Lower lobe of right lung (tissue), 2 donors: Measurements from ENCODE around the gene HDHD3. TPM values are rescaled to one million over a fixed set of nuclear protein-coding genes. Genes with fewer than 3 reads are reported as not detected.

ENCODE experiments used
- ATAC-seq, 2 donors: fragments of 200-7000 bp; cut with Tn5 transposase; one replicate each; pipeline ENCODE4 v1.9.1; 2020 to 2022; ENCODE audit warnings: mild to moderate bottlenecking in 2 of 2, moderate library complexity in 2 of 2
- DNase-seq: peaks from one replicate; pipeline ENCODE4 v3.0.0-alpha.2; 2020
- H3K27ac ChIP-seq: fragments of 200-600 bp; one replicate; pipeline ENCODE4 v1.8.0; 2022
- H3K27me3 ChIP-seq: fragments of 200-600 bp; one replicate; pipeline ENCODE4 v1.8.0; 2022; ENCODE audit warnings: low read depth
- H3K36me3 ChIP-seq: fragments of 200-600 bp; one replicate; pipeline ENCODE4 v1.8.0; 2022; ENCODE audit warnings: mild to moderate bottlenecking
- H3K4me1 ChIP-seq: fragments of 200-600 bp; one replicate; pipeline ENCODE4 v1.8.0; 2022
- H3K4me3 ChIP-seq: fragments of 200-600 bp; one replicate; pipeline ENCODE4 v1.8.0; 2022; ENCODE audit warnings: mild to moderate bottlenecking
- H3K9me3 ChIP-seq: fragments of 200-600 bp; one replicate; pipeline ENCODE4 v1.8.0; 2022
- intact Hi-C: fragments of 100-400 bp; cut with DNase I; formaldehyde crosslinking; loops from one replicate; pipeline ENCODE4 v1.11.0; 2022
- total RNA-seq: library from RNA; stranded (reverse); fragmentation: NEBNext Ultra II Directional; extraction: Animal tissue kit (Norgen Biotek cat#: 25700); gene quantifications from one replicate; pipeline ENCODE4 v1.2.1, GENCODE V29; 2021
- TF ChIP-seq, protein P1 (sequence below): fragments of 200-600 bp; IDR thresholded peaks from one replicate; pipeline ENCODE4 v1.8.0; 2022; ENCODE audit warnings: antibody characterized with exemption, mild to moderate bottlenecking
- donor health status: DM: no; HTN: yes; CAD: no; lungs with severe emphysema.

Gene HDHD3
- total RNA-seq, 1 donor from 2014 or later = 9.3 TPM

DNA sequence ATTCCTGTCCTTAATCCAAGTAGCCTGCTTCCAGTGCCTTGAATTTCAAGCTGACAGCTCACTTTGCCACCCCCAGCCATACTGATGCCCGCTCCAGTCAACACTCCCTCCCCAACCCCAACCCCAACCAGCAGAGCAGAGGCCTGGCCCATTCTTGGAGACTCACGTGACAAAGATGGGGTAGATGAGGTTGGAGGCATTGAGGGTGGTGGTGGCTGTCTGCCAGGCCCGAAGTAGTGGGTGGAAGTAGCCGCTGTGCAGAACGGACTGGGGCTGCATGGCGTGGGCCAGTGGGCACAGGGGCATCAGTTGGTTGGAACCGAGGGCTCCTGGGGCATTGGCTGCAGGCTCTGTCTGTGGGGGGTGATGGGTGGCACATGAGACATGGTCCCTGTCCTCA, 16.5 kb upstream of the HDHD3 start:
- H3K27me3 ChIP-seq = no peaks in the 10 kb centered on the region
- peaks cover 62% of the 10 kb centered on the region for H3K36me3 ChIP-seq
- TF ChIP-seq, protein P1, sequence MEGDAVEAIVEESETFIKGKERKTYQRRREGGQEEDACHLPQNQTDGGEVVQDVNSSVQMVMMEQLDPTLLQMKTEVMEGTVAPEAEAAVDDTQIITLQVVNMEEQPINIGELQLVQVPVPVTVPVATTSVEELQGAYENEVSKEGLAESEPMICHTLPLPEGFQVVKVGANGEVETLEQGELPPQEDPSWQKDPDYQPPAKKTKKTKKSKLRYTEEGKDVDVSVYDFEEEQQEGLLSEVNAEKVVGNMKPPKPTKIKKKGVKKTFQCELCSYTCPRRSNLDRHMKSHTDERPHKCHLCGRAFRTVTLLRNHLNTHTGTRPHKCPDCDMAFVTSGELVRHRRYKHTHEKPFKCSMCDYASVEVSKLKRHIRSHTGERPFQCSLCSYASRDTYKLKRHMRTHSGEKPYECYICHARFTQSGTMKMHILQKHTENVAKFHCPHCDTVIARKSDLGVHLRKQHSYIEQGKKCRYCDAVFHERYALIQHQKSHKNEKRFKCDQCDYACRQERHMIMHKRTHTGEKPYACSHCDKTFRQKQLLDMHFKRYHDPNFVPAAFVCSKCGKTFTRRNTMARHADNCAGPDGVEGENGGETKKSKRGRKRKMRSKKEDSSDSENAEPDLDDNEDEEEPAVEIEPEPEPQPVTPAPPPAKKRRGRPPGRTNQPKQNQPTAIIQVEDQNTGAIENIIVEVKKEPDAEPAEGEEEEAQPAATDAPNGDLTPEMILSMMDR = no peak
- H3K4me1 ChIP-seq = peaks cover 3% of the 10 kb centered on the region
- no peak for DNase-seq
- H3K4me3 ChIP-seq = no peak overlapping the region
- ATAC-seq = no peak
- no peak overlapping the region for H3K27ac ChIP-seq
- H3K9me3 ChIP-seq = no peaks in the 10 kb centered on the region
- intact Hi-C loops = no loop called here

DNA sequence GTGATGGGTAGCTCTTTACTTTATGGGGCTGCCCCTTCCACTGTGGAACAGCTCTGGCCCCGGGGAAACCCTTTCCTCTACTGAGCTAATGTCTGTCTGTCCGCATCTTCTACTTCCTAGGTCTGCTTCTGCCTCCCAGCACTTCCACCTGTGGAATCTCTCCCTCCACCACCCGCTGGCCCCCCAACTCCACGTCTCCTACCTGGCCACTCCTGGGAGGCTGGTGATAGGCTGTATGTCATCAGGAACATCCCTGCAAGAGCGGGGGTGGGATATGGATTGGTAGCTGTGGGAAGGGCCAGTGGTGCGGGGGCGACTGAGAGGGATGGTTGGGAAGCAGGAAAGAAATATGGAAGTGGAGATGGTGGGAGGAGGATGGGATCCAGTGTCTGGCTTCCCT, 15.1 kb upstream of the HDHD3 start:
- Histone ChIP-seq H3K36me3 (peaks cover 76% of the 10 kb centered on the region), H3K4me1 (no peaks in the 10 kb centered on the region), H3K27ac (no peak overlapping the region), H3K9me3 (no peaks in the 10 kb centered on the region), H3K27me3 (no peaks in the 10 kb centered on the region), H3K4me3 (no peak overlapping the region)
- DNase-seq (no peak), ATAC-seq (no peak)
- TF ChIP-seq, protein P1 = no peak
- intact Hi-C loops = no loop called here

DNA sequence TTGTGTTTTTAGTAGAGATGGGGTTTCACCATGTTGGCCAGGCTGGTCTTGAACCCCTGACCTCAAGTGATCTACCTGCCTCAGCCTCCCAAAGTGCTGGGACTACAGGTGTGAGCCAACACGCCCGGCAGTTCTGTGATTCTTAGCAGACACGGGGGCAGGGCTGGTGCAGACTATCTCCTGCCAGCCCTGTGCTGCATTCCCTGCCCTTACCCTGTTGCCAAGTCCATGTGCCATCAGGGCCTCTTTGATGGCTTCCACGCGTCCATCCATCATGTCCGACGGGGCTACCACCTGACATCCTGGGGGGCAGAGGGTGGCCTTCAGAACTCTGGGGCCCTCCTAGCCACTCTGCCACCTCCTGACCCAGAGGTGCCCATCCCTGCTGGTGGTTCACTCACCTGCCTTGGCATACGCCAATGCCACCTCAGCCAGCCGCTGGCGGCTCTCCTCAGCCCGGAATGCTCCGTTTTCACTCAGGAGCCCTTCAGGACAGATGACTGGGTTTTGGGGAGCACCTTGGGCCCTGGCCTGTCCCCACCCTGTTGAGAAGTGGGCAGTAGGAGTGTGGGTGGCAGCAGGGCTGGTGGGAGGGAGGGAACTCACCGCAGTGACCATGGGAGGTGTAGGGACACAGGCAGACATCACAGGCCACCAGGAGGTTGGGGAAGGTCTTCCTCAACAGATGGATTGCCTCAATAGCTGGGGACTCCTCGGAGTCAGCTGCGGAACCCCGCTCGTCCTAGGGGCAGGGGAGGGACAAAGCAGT, 13.6 kb upstream of the HDHD3 start:
- intact Hi-C loops = no loop called here
- Histone ChIP-seq H3K27ac (no peak overlapping the region), H3K4me3 (no peak overlapping the region), H3K4me1 (no peaks in the 10 kb centered on the region), H3K27me3 (no peaks in the 10 kb centered on the region), H3K9me3 (no peaks in the 10 kb centered on the region), H3K36me3 (peaks cover 75% of the 10 kb centered on the region)
- TF ChIP-seq, protein P1 = no peak
- peak in 1 of 2 donors; percentile 11 for ATAC-seq
- no peak for DNase-seq

DNA sequence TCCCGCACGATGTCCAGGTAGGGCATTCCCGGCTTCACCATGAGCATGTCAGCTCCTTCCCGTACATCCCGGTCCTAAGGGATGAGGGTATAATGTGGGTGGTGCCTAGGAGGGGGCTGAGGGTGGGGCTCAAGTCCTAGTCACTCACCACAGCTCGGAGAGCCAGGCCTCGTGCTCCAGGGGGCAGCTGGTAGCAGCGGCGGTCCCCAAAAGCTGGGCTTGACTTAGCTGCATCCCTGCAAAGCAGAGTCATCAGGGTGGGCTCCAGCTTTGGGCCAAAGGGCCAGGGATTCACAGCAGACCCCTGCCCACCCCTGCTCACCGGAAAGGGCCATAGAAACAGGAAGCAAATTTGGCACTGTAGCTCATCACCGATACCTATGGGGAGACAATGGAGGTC, 12.7 kb upstream of the HDHD3 start:
- DNase-seq (no peak), ATAC-seq (no peak)

DNA sequence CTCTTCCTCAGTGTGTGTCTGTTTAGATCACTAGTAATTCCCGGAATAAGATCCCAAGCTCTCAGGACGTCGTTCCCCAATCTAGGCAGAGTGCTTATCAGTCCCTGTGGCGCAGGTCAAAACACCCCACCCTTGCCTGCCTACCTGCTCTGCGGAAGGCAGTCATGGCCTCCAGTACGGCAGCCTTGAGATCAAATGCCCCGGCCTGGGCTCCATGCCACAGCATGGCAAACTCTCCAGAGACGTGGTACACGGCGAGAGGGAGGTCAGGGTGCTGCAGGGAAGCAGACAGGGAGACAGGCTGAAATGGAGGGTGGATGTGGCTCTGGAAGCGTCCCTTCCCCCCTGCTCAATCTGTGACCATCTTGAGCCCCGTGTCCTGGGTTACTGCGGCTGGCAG, 12.0 kb upstream of the HDHD3 start:
- Histone ChIP-seq H3K27ac (no peak overlapping the region), H3K27me3 (no peaks in the 10 kb centered on the region), H3K9me3 (no peaks in the 10 kb centered on the region), H3K4me3 (no peak overlapping the region), H3K36me3 (peaks cover 69% of the 10 kb centered on the region), H3K4me1 (no peaks in the 10 kb centered on the region)
- intact Hi-C loops = no loop called here
- DNase-seq = no peak
- ATAC-seq = no peak
- TF ChIP-seq, protein P1 = no peak

More for the DNA sequence above, 12.7 kb upstream of the HDHD3 start:
- H3K4me3 ChIP-seq = no peak overlapping the region
- TF ChIP-seq, protein P1 = no peak
- H3K27ac ChIP-seq = no peak overlapping the region
- H3K4me1 ChIP-seq = no peaks in the 10 kb centered on the region
- no peaks in the 10 kb centered on the region for H3K27me3 ChIP-seq
- H3K36me3 ChIP-seq = peaks cover 71% of the 10 kb centered on the region
- intact Hi-C loops = no loop called here
- H3K9me3 ChIP-seq = no peaks in the 10 kb centered on the region
